ENCODE results near the gene NUDT7. TPM values are rescaled to one million over a fixed set of nuclear protein-coding genes. Genes with fewer than 3 reads are reported as not detected.
A peak's percentile ranks its signal among the peaks of the same experiment; 100 is the strongest.

NUDT7 gene
- total RNA-seq (2014; rRNA removed; shearing (Covaris generic)), result 5.6 and 7.7 TPM in 2 replicates
- polyA plus RNA-seq (2016; fragmentation: Nextera tagmentation; extraction: Ambion mirVana), result 10.9 and 14.3 TPM in 2 replicates
- long read RNA-seq, partial matches to known transcripts, result 0 of 8 reads
- long read RNA-seq, other reads (novel, unspliced or antisense), result 2 of 8 reads

- Histone ChIP-seq H2AFZ (peak within 1 kb of the TSS; percentile 98), H3K4me2 (peak within 1 kb of the TSS; percentile 88), H3K9me2 (ENCODE audit: insufficient read depth) (no peaks in the 10 kb centered on the region), H3K27me3 (ENCODE audit: insufficient read depth) (no peaks in the 10 kb centered on the region), H4K20me1 (replicated peaks; ENCODE audit: insufficient read depth) (no peaks in the 10 kb centered on the region), H3K4me1 (ENCODE audit: insufficient read depth) (peaks cover 8% of the 10 kb centered on the region; the same call in 1 of the 2 replicates), H3K79me2 (replicated peaks; ENCODE audit: insufficient read depth) (no peaks in the 10 kb centered on the region), H3K27ac (ENCODE audit: low read depth) (peak within 1 kb of the TSS; percentile 90), H3F3A (replicated peaks; ENCODE audit: low read depth) (no peaks in the 10 kb centered on the region; the same call in 1 of the 2 replicates), H3K36me3 (ENCODE audit: insufficient read depth) (no peaks in the 10 kb centered on the region), H3K4me3 (peak within 1 kb of the TSS; percentile 80)
- TF ChIP-seq CTCF (conservative IDR thresholded peaks at IDR 0.05; ENCODE audit: low read depth in 2 of 2) (peak; percentile 23 to 30; a peak in 3 of 4 replicates), POLR2AphosphoS5 (IDR thresholded peaks at IDR 0.05; ENCODE audit: low read depth) (peak; percentile 79), CREB1 (CRISPR knock-in tag; IDR thresholded peaks at IDR 0.05; ENCODE audit: low read depth) (peak; percentile 19; the same call in 1 of the 2 replicates), ETS1 (IDR thresholded peaks at IDR 0.05) (no peak)
- peak within 1 kb of the TSS; percentile 92 for H3K27ac Mint-ChIP-seq
- H3K4me3 Mint-ChIP-seq, result peak within 1 kb of the TSS; percentile 85
- ATAC-seq, result peak; percentile 89
- H3K36me3 Mint-ChIP-seq (ENCODE audit: low read depth), result peaks cover 10% of the 10 kb centered on the region; the same call in 2 of the 3 replicates
- H3K27me3 Mint-ChIP-seq (ENCODE audit: insufficient read depth, low read depth, poor library complexity), result peaks cover 5% of the 10 kb centered on the region
- DNase-seq (ENCODE audit: low spot score), result peak; percentile 99
- peaks cover 13% of the 10 kb centered on the region for H3K4me1 Mint-ChIP-seq
- peaks cover 3% of the 10 kb centered on the region; the same call in 1 of the 3 replicates for H3K9me3 Mint-ChIP-seq
Observed at GRCh38 chr16:77722309-77723107, at the start of gene NUDT7. TSS of gene NUDT7 (plus strand) at chr16:77722514. CDS start at chr16:77722583, 69 bp downstream.

- H3K4me2 ChIP-seq, result no peak overlapping the region
- no peaks in the 10 kb centered on the region for H4K20me1 ChIP-seq (replicated peaks; ENCODE audit: insufficient read depth)
- no peaks in the 10 kb centered on the region for H3K79me2 ChIP-seq (replicated peaks; ENCODE audit: insufficient read depth)
- H3K9me2 ChIP-seq (ENCODE audit: insufficient read depth), result no peaks in the 10 kb centered on the region
- Mint-ChIP-seq H3K4me1 (0 out of 3 replicates have a peak, but pooled peaks cover 2% of the 10 kb centered on the region), H3K36me3 (ENCODE audit: low read depth) (no peaks in the 10 kb centered on the region), H3K9me3 (no peaks in the 10 kb centered on the region), H3K27ac (no peak overlapping the region), H3K27me3 (ENCODE audit: insufficient read depth, low read depth, poor library complexity) (peaks cover 3% of the 10 kb centered on the region), H3K4me3 (no peak overlapping the region)
- no peak for ATAC-seq
- no peak overlapping the region for H3K4me3 ChIP-seq
- H3K27ac ChIP-seq (ENCODE audit: low read depth), result no peak overlapping the region
- no peak for TF ChIP-seq EZH2phosphoT487 (IDR thresholded peaks at IDR 0.05; ENCODE audit: unreplicated experiment)
- DNase-seq (ENCODE audit: low spot score), result no peak
- H3K36me3 ChIP-seq (ENCODE audit: insufficient read depth), result no peaks in the 10 kb centered on the region
- no peaks in the 10 kb centered on the region for H3K27me3 ChIP-seq (ENCODE audit: insufficient read depth)
- H3F3A ChIP-seq (replicated peaks; ENCODE audit: low read depth), result no peaks in the 10 kb centered on the region
- H2AFZ ChIP-seq, result no peak overlapping the region
- H3K4me1 ChIP-seq (ENCODE audit: insufficient read depth), result peaks cover 6% of the 10 kb centered on the region
Observed at GRCh38 chr16:77674888-77675287, 47.4 kb upstream of the NUDT7 start.
